NCI-H187 (cell line): ENCODE measurements around the gene SLC16A12.

Experiments used
- DNase-seq, 2 experiments: peaks; one replicate each; lab custom pipeline; 2025; lab: John Stamatoyannopoulos, UW

The SLC16A12 gene

DNA sequence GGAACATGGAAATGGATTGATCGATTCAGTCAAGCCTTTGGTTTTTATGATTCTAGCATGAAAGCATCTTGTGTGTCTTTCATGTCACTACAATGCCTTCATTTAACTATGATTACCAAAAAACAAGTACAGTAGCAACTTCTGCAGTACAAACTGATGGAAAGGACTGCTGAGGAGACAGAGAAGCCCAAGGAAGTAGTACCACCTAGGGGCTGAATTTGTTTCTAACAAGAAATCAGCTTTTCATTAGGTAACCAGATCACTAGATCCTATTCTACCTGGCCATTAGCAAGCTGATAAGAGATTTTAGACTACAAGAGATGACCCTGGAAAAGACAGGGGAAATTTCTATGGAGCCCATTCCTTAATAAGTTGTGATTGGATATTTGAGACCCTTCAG is 146.1 kb downstream of the SLC16A12 start:
- no peak for DNase-seq

GRCh38 chr10:89388806-89389205 is 146.6 kb downstream of the SLC16A12 start:
- no peak for DNase-seq

- DNase-seq = no peak
Observed at GRCh38 chr10:89384474-89385340, 150.7 kb downstream of the SLC16A12 start.

DNA sequence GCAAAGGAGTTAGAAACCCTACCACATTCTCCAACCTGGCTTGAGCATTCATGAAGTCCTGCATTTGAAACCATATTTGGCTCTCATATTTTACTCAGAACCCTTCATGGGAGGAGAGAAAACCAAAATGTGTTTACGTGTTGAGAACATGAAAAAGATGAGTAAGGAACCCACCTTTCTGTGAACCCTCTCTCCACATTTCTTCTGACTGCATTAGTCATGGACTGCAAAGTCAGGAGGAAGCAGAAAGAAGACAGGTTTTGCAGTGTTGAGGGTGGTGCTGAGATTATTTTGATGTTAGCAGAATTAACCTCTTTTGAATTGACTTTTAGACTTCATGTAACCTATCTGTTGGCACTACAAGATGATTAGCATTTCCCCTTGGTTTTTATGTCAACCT is 152.6 kb downstream of the SLC16A12 start:
- no peak for DNase-seq
